IPS DF 6.9 (cell line): ENCODE results near the gene GSDMA.
"Not testable (repeated sequence)": the region's sequence is repeated elsewhere in the genome, so short reads cannot be mapped to it uniquely, and the experiment has no call there.

Source experiments
- DNase-seq: peaks from one replicate; pipeline ENCODE4 v3.0.0-alpha.2; 2013; ENCODE audit warnings: low read depth, low spot score
- H3K27ac ChIP-seq: one replicate; pipeline ENCODE4 v1.5.1; 2013; ENCODE audit warnings: low read length, control low read depth
- H3K27me3 ChIP-seq: 2 replicates; pipeline ENCODE4 v1.6.1; 2013; ENCODE audit warnings: mild to moderate bottlenecking, low read length; ENCODE audit not compliant: control insufficient read depth, insufficient read depth
- H3K36me3 ChIP-seq: 2 replicates; pipeline ENCODE4 v1.6.1; 2013; ENCODE audit warnings: low read length; ENCODE audit not compliant: control insufficient read depth, insufficient read depth
- H3K4me1 ChIP-seq: 2 replicates; pipeline ENCODE4 v1.6.1; 2013; ENCODE audit warnings: low read length; ENCODE audit not compliant: control insufficient read depth, insufficient read depth
- H3K4me3 ChIP-seq: 2 replicates; pipeline ENCODE4 v1.5.1; 2013; ENCODE audit warnings: mild to moderate bottlenecking, low read length
- H3K9me3 ChIP-seq: 2 replicates; pipeline ENCODE4 v1.6.1; 2013; ENCODE audit warnings: low read length, inconsistent platforms; ENCODE audit not compliant: control insufficient read depth, insufficient read depth
- WGBS: extraction: QIAGEN DNeasy Blood & Tissue Kit; methylation state at CpG from one replicate; pipeline ENCODE4 v1.1.7; 2013; ENCODE audit warnings: mixed read lengths, missing lambda C conversion rate; ENCODE audit not compliant: insufficient read length, insufficient coverage; 5-methylcytosine and 5-hydroxymethylcytosine counted together

The GSDMA gene

DNA sequence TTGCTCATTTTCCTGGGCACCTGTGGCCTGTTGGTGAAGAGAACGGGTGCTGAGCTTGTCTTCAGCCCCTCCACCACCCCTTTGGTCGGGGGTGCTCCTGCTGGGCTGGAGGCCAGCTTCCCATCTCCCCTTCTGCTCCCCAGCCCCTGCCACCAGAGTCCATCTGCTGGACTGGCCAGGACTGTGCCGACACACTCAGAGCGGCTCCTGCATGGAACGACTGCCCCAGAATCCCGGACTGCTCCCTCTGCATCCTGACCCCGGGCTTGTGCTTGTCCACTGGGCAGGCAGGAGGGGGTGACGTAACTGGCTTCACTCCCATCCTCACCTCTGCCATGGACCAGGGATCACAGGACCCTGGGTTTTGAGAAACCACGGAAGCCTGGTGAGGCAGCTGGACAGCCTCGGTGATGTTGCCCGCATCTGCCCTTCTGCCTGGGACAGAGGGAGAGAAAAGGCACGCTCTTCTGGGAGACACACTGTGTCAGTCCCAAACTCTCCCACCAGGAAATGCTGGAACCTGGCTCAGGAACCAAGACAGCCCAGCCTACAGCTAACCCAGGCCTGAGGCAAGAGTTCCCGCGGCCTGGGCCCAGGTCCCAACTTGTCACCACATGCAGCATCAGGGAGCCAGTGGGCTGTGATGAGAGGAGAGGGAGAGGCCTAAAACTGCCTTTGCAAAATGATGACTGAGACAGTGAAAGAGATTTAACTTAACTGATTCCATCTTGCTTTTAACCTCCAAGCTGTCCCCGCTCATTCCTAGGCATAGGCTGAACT is 16.1 kb upstream of the GSDMA start:
- Histone ChIP-seq H3K27ac (no peak overlapping the region), H3K36me3 (no peaks in the 10 kb centered on the region), H3K4me3 (no peak overlapping the region), H3K27me3 (no peaks in the 10 kb centered on the region), H3K9me3 (no peaks in the 10 kb centered on the region), H3K4me1 (no peaks in the 10 kb centered on the region; the same call in 1 of the 2 replicates)
- WGBS = no CpG with 5 or more reads among the region's 15 CpGs
- DNase-seq = no peak

- H3K36me3 ChIP-seq, H3K4me1 ChIP-seq, H3K9me3 ChIP-seq, H3K4me3 ChIP-seq, DNase-seq, H3K27me3 ChIP-seq, H3K27ac ChIP-seq: not testable (repeated sequence)
- WGBS = no CpG with 5 or more reads among the region's 5 CpGs
Observed at GRCh38 chr17:39948489-39948828, 14.3 kb upstream of the GSDMA start.

- Histone ChIP-seq H3K27me3 (no peaks in the 10 kb centered on the region), H3K36me3 (no peaks in the 10 kb centered on the region), H3K9me3 (no peaks in the 10 kb centered on the region), H3K27ac (no peak overlapping the region), H3K4me3 (no peak overlapping the region), H3K4me1 (no peaks in the 10 kb centered on the region; the same call in none of the 2 replicates)
- WGBS = no CpG with 5 or more reads among the region's 2 CpGs
- DNase-seq = no peak
Observed at GRCh38 chr17:39949028-39949427, 13.8 kb upstream of the GSDMA start.

- no peak for DNase-seq
- no peaks in the 10 kb centered on the region; the same call in 1 of the 2 replicates for H3K4me1 ChIP-seq
Observed at GRCh38 chr17:39950871-39951348, 11.9 kb upstream of the GSDMA start.

DNA sequence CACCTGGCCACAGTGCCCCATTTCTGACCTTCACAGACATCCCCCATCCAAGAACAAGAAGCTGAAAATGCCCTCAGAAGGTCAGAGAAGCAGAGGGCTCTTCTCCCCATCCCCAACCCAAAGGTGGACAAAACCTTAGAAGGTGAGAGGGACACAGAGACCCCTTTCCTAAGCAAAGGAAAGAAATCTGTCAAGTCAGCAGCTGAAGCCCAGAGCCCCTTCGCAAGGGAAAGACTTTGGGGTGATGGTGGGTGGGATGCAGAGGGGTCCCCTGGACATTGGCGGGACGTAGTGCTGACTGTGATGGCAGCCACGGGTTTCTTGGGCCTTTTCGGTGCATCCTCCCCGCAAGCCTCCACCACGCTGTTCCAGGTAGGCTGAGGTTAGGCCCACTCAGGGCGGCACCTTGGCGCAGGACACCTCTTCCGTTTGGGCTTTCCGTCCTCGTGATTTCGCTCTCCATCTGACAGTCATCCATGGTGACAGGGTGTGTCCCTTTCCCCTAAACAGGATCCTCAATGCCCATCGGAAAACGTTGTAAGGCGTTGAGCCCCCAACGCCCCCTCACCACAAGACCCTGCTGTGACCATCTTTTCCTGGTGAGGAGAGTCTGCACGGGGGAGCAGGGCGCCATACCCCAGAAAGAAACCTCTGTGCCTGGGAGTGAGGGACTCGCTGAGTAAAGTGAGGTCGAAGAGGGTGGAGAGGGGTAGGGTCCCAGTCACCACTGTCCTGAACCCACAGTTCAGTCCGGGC is 10.7 kb upstream of the GSDMA start:
- Histone ChIP-seq H3K9me3 (no peaks in the 10 kb centered on the region), H3K4me1 (no peaks in the 10 kb centered on the region; the same call in 1 of the 2 replicates), H3K36me3 (no peaks in the 10 kb centered on the region), H3K27me3 (no peaks in the 10 kb centered on the region), H3K27ac (no peak overlapping the region), H3K4me3 (peak overlapping the region; percentile 35)
- no peak for DNase-seq
- no CpG with 5 or more reads among the region's 22 CpGs for WGBS

More at GRCh38 chr17:39950871-39951348, 11.9 kb upstream of the GSDMA start:
- no peaks in the 10 kb centered on the region for H3K9me3 ChIP-seq
- no peak overlapping the region for H3K4me3 ChIP-seq
- H3K27me3 ChIP-seq = no peaks in the 10 kb centered on the region
- WGBS = no CpG with 5 or more reads among the region's 5 CpGs
- no peak overlapping the region for H3K27ac ChIP-seq
- H3K36me3 ChIP-seq = no peaks in the 10 kb centered on the region

DNA sequence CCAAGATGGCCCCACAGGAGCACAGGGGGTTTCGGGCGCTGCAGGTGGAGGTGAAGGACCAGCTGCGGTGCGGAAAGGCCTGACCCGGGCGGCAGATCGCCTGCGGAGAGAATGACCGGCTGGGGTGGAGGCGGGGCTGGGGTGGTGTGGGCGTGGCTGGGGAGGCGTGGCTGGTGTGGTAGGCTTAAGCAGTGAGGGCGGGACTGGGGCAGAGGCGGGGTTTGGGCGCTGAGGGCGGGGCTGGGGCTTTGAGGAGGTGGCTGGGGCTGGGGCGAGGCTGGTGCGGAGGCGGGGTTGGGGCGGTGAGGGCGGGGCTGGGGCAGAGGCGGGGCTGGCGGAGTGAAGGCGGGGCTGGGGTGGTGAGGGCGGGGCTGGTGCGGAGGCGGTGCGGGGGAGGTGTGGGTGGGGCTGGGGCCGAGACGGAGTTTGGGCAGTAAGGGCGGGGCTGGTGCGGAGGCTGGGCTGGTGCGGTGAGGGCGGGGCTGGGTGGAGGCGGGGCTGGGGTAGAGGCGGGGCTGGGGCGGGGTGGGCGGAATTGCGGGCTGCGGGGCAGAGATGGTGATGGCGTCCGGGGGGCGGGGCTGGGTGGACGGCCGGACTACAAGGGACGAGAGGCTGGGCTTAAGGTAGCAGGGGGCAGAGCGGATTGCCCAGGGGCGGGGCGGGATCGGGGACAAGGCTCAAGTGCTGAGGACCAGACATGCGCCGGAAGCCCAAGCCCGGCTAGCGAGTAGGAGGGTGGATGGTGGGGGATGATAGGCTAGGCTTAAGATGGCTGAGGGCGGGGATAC is 9.9 kb upstream of the GSDMA start:
- no peaks in the 10 kb centered on the region for H3K36me3 ChIP-seq
- H3K27ac ChIP-seq = no peak overlapping the region
- no peaks in the 10 kb centered on the region; the same call in 1 of the 2 replicates for H3K4me1 ChIP-seq
- peak; percentile 98 for DNase-seq
- no CpG with 5 or more reads among the region's 55 CpGs for WGBS
- H3K9me3 ChIP-seq = no peaks in the 10 kb centered on the region
- peak overlapping the region; percentile 35 for H3K4me3 ChIP-seq
- no peaks in the 10 kb centered on the region for H3K27me3 ChIP-seq

DNA sequence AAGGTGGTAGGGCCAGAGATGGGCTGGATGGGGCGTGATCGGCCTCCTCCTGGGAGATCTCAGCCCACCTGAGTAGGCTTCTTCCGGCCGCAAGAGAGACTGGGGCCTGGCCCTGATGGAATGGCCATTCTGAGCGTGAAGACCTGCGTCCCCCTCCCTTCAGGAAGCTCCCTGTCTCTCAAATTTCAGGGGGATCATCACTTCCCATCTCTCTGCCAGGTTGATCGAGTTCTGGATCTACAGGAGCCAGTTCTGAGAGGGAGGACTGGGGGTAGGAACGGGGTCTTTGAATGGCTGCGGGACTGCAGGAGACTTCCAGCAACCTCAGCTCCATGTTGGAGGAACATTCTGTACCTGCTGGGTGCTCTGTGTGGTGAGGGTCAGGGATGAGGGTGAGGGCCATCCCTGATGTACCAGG is 9.3 kb upstream of the GSDMA start:
- no peak overlapping the region for H3K27ac ChIP-seq
- H3K36me3 ChIP-seq = no peaks in the 10 kb centered on the region
- peak overlapping the region; percentile 43; the same call in 1 of the 2 replicates for H3K4me3 ChIP-seq
- H3K27me3 ChIP-seq = no peaks in the 10 kb centered on the region
- no peaks in the 10 kb centered on the region for H3K9me3 ChIP-seq
- DNase-seq = no peak
- no peaks in the 10 kb centered on the region; the same call in 1 of the 2 replicates for H3K4me1 ChIP-seq
- no CpG with 5 or more reads among the region's 9 CpGs for WGBS

DNA sequence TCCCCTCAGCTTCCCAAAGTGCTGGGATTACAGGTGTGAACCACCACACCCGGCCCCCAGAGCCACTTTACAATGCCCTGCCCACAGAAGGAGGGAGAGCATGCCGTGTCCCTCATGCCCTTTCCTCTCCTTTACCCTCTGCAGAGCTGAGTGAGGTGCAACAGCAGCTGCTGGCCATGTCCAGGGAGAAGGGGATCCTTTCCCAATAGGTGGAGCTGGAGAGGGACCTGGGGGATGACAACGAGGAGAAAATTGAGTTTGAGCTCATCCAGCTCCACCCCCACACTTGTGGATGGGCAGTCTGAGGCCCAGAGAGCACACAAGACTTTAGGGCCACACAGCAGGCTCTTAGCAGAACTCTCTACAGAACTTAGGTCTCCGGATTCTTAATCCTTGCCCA is 7.9 kb upstream of the GSDMA start:
- WGBS = no CpG with 5 or more reads among the region's 4 CpGs
- H3K9me3 ChIP-seq = no peaks in the 10 kb centered on the region
- no peak for DNase-seq
- H3K4me3 ChIP-seq = no peak overlapping the region
- no peaks in the 10 kb centered on the region for H3K27me3 ChIP-seq
- no peaks in the 10 kb centered on the region for H3K36me3 ChIP-seq
- H3K4me1 ChIP-seq = no peaks in the 10 kb centered on the region; the same call in 1 of the 2 replicates
- no peak overlapping the region for H3K27ac ChIP-seq

DNA sequence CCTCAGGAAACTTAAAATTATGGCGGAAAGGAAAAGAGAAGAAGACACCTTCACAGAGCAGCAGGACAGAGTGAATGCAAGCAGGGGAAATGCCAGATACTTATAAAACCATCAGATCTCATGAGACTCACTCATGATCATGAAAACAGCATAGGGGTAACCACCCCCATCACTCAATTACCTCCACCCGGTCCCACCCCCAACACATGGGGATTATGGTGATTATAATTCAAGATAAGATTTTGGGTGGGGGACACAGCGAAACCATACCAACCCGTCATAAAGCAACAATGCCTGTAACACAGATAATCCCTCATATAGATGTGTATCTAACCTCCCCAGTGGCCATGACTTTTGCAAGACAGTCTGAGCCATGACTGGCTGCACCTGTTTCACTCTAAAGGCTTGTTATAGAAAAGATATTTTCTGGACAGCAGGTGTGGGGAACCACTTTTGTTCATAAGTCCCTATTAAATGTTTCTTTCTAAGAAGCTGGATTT is 7.0 kb upstream of the GSDMA start:
- H3K36me3 ChIP-seq = no peaks in the 10 kb centered on the region
- H3K27ac ChIP-seq = no peak overlapping the region
- no peaks in the 10 kb centered on the region; the same call in 1 of the 2 replicates for H3K4me1 ChIP-seq
- no peaks in the 10 kb centered on the region for H3K27me3 ChIP-seq
- DNase-seq = no peak
- no peak overlapping the region for H3K4me3 ChIP-seq
- no peaks in the 10 kb centered on the region for H3K9me3 ChIP-seq
- WGBS = no CpG with 5 or more reads among the region's 4 CpGs

- Histone ChIP-seq H3K36me3 (no peaks in the 10 kb centered on the region), H3K4me3 (no peak overlapping the region), H3K9me3 (no peaks in the 10 kb centered on the region), H3K27ac (no peak overlapping the region), H3K4me1 (no peaks in the 10 kb centered on the region; the same call in 1 of the 2 replicates), H3K27me3 (no peaks in the 10 kb centered on the region)
- DNase-seq = no peak
- no CpG with 5 or more reads among the region's 8 CpGs for WGBS
Observed at GRCh38 chr17:39960524-39961041, 2.2 kb upstream of the GSDMA start.
